Calu3 (cell line): ENCODE measurements around the gene SLIT3. TPM values are rescaled to one million over a fixed set of nuclear protein-coding genes. Genes with fewer than 3 reads are reported as not detected.

Source experiments
- BruUV-seq: library from RNA; stranded (reverse); fragments of 400-500 nt; replicated peaks from 2 replicates; lab custom pipeline; 2021; lab: Mats Ljungman, UMichigan
- CTCF ChIA-PET: fragments of 300-600 bp; sonication (Branson Sonifier 250); formaldehyde crosslinking; loops from one replicate; lab custom pipeline; 2022; ENCODE audit warnings: antibody characterized with exemption; lab: Charles Lee
- DNase-seq: peaks from one replicate; pipeline ENCODE4 v3.0.0; 2022
- H3K27ac Mint-ChIP-seq: one replicate; pipeline ENCODE4 v1.8.0; 2022; ENCODE audit warnings: mixed read lengths; ENCODE audit not compliant: unreplicated experiment
- H3K27me3 Mint-ChIP-seq: one replicate; pipeline ENCODE4 v1.8.0; 2022; ENCODE audit warnings: mixed read lengths; ENCODE audit not compliant: unreplicated experiment
- H3K36me3 Mint-ChIP-seq: one replicate; pipeline ENCODE4 v1.8.0; 2022; ENCODE audit warnings: mild to moderate bottlenecking, moderate library complexity, mixed read lengths; ENCODE audit not compliant: insufficient read depth, unreplicated experiment
- H3K4me1 Mint-ChIP-seq: one replicate; pipeline ENCODE4 v1.8.0; 2022; ENCODE audit warnings: mild to moderate bottlenecking, low read depth, mixed read lengths; ENCODE audit not compliant: unreplicated experiment
- H3K4me3 Mint-ChIP-seq: one replicate; pipeline ENCODE4 v1.8.0; 2022; ENCODE audit warnings: mild to moderate bottlenecking, low read depth, moderate library complexity, mixed read lengths; ENCODE audit not compliant: unreplicated experiment
- H3K9me3 Mint-ChIP-seq: one replicate; pipeline ENCODE4 v1.8.0; 2022; ENCODE audit warnings: low read depth, mixed read lengths; ENCODE audit not compliant: unreplicated experiment
- intact Hi-C: fragments of 100-400 bp; cut with micrococcal nuclease; formaldehyde crosslinking; loops from one replicate; pipeline ENCODE4 v1.10.0; 2022; ENCODE audit not compliant: unreplicated experiment
- total RNA-seq: library from RNA; stranded (reverse); gene quantifications from 2 replicates; pipeline ENCODE4 v1.2.3, GENCODE V29; 2022
- TF ChIP-seq, protein P1 (sequence below): fragments of 200-600 bp; IDR thresholded peaks from one replicate; pipeline ENCODE4 v1.8.0; 2022; ENCODE audit warnings: antibody characterized with exemption; ENCODE audit not compliant: unreplicated experiment

SLIT3 gene
- total RNA-seq, 1 experiment from 2014 or later, result not detected

DNA sequence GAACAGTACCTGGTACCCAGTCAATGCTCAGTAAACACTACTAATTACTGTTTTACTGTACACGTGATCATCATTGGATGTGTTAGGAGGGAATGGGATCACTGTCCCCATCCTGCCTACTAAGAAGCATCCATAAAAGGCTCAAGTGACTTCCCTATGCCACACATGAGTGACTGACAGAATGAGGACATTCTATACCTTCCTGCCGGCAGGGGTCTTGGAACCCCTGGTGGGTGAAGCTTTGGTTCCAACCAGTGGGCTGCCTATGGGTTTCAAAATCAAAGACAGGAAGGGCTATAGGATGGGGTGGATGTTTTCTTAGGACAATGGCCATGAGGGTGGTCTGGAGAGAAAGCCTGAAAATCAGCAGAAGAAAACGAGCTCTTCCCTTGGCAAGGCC is 512.2 kb downstream of the SLIT3 start:
- no peak overlapping the region for H3K27ac Mint-ChIP-seq
- intact Hi-C loops, result no loop called here
- no peaks in the 10 kb centered on the region for H3K9me3 Mint-ChIP-seq
- BruUV-seq, result no TSS peak
- TF ChIP-seq, protein P1, sequence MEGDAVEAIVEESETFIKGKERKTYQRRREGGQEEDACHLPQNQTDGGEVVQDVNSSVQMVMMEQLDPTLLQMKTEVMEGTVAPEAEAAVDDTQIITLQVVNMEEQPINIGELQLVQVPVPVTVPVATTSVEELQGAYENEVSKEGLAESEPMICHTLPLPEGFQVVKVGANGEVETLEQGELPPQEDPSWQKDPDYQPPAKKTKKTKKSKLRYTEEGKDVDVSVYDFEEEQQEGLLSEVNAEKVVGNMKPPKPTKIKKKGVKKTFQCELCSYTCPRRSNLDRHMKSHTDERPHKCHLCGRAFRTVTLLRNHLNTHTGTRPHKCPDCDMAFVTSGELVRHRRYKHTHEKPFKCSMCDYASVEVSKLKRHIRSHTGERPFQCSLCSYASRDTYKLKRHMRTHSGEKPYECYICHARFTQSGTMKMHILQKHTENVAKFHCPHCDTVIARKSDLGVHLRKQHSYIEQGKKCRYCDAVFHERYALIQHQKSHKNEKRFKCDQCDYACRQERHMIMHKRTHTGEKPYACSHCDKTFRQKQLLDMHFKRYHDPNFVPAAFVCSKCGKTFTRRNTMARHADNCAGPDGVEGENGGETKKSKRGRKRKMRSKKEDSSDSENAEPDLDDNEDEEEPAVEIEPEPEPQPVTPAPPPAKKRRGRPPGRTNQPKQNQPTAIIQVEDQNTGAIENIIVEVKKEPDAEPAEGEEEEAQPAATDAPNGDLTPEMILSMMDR, result no peak
- CTCF ChIA-PET, result no interaction called here
- no peak for DNase-seq
- H3K27me3 Mint-ChIP-seq, result peaks cover 85% of the 10 kb centered on the region
- no peaks in the 10 kb centered on the region for H3K36me3 Mint-ChIP-seq
- H3K4me1 Mint-ChIP-seq, result no peaks in the 10 kb centered on the region
- no peak overlapping the region for H3K4me3 Mint-ChIP-seq

GRCh38 chr5:168788107-168788506 is 512.8 kb downstream of the SLIT3 start:
- H3K4me1 Mint-ChIP-seq, result no peaks in the 10 kb centered on the region
- no TSS peak for BruUV-seq
- no peak for DNase-seq
- peaks cover 85% of the 10 kb centered on the region for H3K27me3 Mint-ChIP-seq
- H3K4me3 Mint-ChIP-seq, result no peak overlapping the region
- no peak overlapping the region for H3K27ac Mint-ChIP-seq
- CTCF ChIA-PET, result no interaction called here
- TF ChIP-seq, protein P1, result no peak
- intact Hi-C loops, result no loop called here
- no peaks in the 10 kb centered on the region for H3K36me3 Mint-ChIP-seq
- H3K9me3 Mint-ChIP-seq, result no peaks in the 10 kb centered on the region

DNA sequence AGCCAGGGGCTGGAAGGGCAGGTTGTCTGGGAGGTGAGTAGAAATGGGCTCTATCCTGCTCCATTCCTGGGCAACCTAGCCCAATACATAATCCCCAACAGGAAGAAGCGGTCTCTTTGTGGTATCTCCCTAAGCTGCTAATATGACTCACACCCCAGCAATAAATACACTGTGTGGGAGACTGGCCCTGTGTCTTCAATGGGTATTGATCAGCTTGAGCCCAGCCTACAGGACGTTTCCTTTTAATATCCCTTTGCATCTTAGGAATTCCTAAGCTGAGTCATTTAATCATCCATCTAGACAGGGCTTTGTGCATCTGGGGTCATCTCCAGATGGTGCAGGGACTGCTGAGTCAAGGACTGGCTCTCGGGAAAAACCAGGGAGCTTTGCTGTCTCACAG is 514.8 kb downstream of the SLIT3 start:
- BruUV-seq, result no TSS peak
- intact Hi-C loops, result no loop called here

DNA sequence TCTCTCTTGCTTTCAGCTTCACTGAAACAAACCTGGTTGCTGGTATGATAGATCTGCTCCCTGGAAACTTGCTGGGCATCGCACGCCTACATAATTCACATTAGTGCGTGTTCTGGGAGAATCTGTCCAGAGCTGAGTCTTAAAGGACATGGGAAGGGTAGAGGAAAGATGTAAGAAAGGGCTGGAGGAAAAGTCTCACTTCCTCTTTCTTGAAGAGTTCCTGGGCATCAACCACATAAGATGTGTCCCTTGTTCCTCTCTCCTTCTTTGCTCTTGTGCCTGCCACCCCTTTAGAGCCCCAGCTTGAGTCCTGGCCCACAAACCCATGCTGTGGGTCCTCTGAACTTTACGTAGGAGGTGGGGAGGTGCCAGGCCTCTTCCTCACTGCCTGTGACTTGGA is 516.5 kb downstream of the SLIT3 start:
- CTCF ChIA-PET, result no interaction called here
- intact Hi-C loops, result no loop called here
- Mint-ChIP-seq H3K4me3 (no peak overlapping the region), H3K36me3 (no peaks in the 10 kb centered on the region), H3K9me3 (no peaks in the 10 kb centered on the region), H3K27ac (no peak overlapping the region), H3K27me3 (peaks cover 88% of the 10 kb centered on the region), H3K4me1 (no peaks in the 10 kb centered on the region)
- BruUV-seq, result no TSS peak
- TF ChIP-seq, protein P1, result no peak
- no peak for DNase-seq

More for the DNA sequence above, 514.8 kb downstream of the SLIT3 start:
- peak; percentile 18 for DNase-seq
- H3K4me3 Mint-ChIP-seq, result no peak overlapping the region
- H3K27ac Mint-ChIP-seq, result no peak overlapping the region
- TF ChIP-seq, protein P1, result no peak
- no peaks in the 10 kb centered on the region for H3K4me1 Mint-ChIP-seq
- peaks cover 88% of the 10 kb centered on the region for H3K27me3 Mint-ChIP-seq
- no peaks in the 10 kb centered on the region for H3K36me3 Mint-ChIP-seq
- H3K9me3 Mint-ChIP-seq, result no peaks in the 10 kb centered on the region
- CTCF ChIA-PET, result interaction anchor here (0.6 to 1.6 kb wide), 2 partner anchors 79 to 175 kb away, joined by 4 to 6 read pairs; no protein-coding TSS in a partner anchor
